Dedifferentiated amniotic fluid mesenchymal stem cell (primary cell): ENCODE results near the gene TAS2R1.

Source experiments
- DNase-seq: peaks from one replicate; pipeline ENCODE4 v3.0.0-alpha.2; 2016; ENCODE audit errors: extremely low spot score

Gene TAS2R1, protein sequence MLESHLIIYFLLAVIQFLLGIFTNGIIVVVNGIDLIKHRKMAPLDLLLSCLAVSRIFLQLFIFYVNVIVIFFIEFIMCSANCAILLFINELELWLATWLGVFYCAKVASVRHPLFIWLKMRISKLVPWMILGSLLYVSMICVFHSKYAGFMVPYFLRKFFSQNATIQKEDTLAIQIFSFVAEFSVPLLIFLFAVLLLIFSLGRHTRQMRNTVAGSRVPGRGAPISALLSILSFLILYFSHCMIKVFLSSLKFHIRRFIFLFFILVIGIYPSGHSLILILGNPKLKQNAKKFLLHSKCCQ

GRCh38 chr5:9630251-9630650, at the start of gene TAS2R1:
Gene TAS2R1, minus strand, starts transcription at chr5:9630351. Its CDS starts 319 bp downstream, at chr5:9630032.
- no peak for DNase-seq

GRCh38 chr5:9670371-9670770, 40.2 kb upstream of the TAS2R1 start:
- no peak for DNase-seq

DNA sequence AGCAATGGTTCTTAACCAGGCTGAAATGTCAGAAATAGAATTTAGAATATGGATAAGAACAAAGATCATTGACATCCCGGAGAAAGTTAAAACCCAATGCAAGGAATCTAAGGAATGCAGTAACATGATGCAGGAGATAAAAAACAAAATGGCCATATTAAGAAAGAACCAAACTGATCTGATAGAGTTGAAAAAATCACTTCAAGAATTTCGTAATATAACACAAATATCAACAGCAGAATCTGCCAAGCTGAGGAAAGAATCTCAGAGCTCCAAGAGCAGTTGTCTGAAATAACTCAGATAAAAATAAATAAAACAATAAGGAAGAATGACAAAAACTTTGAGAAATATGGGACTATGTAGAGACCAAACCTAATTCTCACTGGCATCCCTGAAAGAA, 37.8 kb upstream of the TAS2R1 start:
- no peak for DNase-seq

- DNase-seq = no peak
These were observed 33.7 kb upstream of the TAS2R1 start for GRCh38 chr5:9663891-9664290.

GRCh38 chr5:9661316-9662015, 31.3 kb upstream of the TAS2R1 start:
- DNase-seq = no peak

DNA sequence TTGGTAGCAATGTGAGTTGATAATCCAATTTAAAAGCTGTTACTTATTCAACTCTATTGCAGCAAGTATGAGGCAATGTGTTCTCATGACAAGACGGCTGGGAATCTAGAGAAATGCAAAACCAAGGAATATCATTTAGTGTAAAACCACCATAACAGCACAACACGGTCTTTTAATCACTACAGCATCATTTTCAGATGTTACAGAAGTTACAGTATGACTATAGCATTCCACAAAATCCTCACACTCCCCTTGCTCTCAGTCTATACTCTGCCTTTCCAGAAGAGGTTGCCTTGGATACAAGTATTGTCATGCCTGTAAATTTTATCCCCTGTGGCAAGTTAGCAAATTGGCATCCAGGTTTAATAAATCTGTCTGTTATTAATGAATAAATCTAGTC, 28.6 kb upstream of the TAS2R1 start:
- peak; percentile 20 for DNase-seq

GRCh38 chr5:9657819-9658218, 27.7 kb upstream of the TAS2R1 start:
- DNase-seq = no peak

GRCh38 chr5:9655641-9656040, 25.5 kb upstream of the TAS2R1 start:
- no peak for DNase-seq

- DNase-seq = peak; percentile 35
These were observed 24.7 kb upstream of the TAS2R1 start for GRCh38 chr5:9654886-9655285.

DNA sequence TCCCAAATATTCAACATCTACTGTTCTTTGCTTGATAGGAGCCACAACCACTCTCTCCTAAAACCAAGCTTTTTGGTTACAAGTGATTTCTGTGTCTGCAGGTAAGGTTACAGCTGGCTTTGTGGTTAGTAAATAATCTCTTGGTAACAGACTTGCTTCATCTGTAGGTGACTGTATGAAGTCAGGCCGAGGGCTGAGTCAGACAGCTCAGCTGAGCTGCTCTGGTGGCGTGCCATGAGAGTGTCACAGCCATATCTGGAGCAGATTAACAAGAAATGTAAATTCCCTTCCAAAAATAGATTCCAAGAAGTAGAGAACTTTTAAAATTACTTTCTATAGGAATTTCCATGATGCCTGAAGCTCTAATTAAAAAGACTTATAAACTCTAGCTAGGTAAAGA, 23.7 kb upstream of the TAS2R1 start:
- DNase-seq = peak; percentile 91

GRCh38 chr5:9653061-9653460, 22.9 kb upstream of the TAS2R1 start:
- DNase-seq = no peak

- no peak for DNase-seq
These were observed 22.1 kb upstream of the TAS2R1 start for GRCh38 chr5:9652295-9652694.

DNA sequence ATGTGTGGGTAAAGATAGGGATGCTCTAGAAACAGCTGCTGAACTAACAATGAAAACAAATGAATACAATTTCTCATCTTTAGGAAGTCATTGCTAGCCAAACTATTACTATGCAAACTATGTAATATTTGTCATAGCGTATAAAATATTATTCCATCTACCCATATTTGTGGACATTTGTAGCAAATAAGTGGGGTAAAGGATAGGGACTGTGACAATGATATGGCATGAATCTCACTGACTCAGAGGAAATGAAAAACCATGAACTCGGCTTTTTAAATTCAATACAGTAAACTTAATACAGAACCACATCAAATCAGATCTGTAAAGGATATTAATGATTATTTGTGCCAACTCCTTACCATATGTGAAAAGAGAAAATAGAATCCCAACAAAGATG, 16.7 kb upstream of the TAS2R1 start:
- no peak for DNase-seq

DNA sequence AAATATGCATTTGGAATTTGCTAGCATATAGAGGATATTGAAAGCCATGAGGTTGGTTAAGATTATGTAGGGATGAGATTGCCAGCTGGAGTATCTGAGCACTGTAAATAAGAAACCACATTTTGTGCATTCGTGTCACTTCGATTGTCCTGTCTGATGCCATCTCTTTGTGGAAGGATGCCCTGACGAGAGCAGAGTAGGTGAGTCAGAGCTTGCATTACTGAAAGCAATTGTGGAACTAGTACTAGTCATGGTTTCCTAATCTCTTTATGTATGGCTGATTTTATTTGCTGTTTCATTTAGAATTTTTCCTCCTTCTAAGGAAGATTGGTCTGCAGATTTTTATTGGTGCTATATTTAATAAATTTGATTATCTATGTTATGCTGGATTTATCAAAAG, 14.5 kb upstream of the TAS2R1 start:
- no peak for DNase-seq

DNA sequence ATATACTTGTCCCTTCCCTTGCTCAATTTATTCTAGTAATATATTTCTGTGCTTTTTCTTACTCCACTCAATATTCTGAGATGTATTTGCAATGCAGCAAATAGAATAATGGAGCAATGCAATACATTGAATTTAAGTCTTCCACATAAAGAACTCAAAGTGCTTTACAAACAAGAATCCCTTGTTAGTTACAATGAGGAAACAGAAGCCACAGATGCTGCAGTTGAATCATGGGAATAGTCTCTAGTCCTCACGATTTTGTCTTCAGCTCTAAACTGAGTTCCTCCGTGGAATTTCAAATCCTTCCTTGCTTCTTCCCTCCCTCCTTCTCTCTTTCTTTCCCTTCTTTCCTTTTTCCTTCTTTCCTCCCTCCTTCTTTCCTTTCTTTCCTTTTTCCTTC, 12.5 kb upstream of the TAS2R1 start:
- no peak for DNase-seq

DNA sequence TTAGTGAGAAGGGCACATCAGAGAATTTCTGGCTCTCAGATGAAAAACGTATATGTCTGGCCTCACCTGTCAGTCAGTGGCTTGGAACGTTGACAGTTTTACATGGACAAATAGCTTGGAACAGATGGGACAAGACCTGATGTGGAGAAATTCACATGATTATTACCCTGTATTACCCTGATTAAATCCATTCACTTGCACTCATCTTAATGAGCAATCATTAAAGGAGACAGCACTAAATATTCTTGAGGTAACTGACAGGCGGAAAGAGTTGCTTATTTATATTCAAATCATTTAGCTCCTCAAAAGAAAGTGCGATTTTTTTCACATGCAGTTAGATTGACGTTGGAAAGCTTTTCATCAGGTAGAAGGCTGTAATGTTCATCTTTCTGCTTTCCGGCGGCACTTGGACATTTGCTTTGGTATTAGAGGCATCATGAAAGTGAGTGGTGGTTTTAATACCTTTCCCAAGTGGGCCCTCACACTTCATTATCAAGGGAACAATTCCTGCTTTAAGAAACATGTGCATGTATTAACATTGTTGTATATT, 11.7 kb upstream of the TAS2R1 start:
- DNase-seq = no peak

- no peak for DNase-seq
These were observed 2.3 kb upstream of the TAS2R1 start for GRCh38 chr5:9632495-9632894.

DNA sequence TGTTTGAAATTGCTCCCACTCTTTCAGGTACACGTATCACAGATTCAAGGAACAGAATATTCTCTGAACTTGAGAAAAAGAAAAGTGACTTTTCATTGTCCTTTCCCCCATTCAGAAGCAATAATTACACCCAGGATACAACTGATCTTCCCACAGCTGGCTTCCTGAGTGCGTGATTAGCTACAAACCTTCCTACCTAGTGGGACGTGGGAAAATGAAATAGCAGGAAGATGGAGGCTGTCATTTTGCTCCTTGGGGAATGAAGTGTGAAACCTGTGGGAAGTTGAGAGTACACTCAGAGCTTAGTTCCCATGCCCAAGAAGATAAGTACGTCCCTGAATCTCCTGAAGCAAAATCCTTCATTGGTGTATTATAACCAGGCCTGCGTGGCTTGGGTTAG, 2.6 kb downstream of the TAS2R1 start:
- DNase-seq = no peak

DNA sequence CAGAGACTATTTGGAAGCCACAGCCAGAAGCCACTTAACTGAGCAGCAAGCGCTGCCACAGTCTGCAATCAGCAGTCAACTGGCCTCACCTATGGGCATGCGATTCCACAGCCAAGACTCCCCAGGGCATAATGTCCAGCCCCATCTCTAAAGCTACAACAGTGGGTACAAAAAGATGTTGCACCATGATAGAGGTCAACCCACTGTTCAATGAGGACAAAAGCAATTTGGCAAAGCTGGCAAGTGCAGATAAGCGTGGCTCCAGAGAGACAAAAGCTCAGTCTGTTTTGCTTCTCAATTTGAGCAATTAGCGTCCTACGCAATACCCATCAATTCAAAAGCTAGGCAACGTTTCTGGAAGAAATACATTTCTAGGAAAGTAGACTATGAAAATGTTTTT, 3.2 kb downstream of the TAS2R1 start:
- DNase-seq = no peak

DNA sequence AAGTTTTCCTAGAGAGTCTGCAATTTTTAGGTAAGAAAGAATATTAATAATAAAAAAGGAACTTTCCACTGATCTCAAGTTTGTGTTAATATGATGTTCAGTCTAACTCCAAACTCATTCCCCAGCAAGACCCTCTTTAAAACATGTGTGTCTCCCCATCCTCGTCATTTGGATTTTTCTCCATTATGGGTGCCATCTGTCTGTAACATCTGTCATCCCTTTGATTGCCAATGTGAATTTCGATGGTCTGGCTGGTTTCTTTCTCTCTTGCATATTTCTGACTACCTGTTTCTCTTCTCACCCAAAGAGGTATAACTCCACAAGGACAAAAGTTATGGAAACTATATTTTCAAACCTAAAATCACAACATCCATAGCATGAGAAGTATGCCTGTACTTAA, 4.4 kb downstream of the TAS2R1 start:
- DNase-seq = no peak

DNA sequence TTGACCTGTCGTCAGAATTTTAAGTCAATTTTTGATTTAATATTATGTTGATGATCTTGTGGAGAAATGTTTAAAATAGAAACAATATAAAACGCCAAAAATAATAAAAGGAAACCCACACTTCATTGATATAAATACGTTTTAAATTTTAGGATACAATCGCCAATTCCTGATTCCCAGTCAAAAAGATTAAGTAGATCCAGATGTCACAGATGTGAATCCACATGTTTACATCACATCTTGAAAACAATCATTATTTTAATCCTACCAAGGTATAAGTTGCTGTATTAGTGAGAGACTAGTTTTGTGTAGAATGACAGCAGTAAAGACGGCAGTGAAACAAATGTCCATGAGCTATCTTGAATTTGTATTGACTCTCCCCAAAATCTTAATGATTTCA, 4.9 kb downstream of the TAS2R1 start:
- no peak for DNase-seq

DNA sequence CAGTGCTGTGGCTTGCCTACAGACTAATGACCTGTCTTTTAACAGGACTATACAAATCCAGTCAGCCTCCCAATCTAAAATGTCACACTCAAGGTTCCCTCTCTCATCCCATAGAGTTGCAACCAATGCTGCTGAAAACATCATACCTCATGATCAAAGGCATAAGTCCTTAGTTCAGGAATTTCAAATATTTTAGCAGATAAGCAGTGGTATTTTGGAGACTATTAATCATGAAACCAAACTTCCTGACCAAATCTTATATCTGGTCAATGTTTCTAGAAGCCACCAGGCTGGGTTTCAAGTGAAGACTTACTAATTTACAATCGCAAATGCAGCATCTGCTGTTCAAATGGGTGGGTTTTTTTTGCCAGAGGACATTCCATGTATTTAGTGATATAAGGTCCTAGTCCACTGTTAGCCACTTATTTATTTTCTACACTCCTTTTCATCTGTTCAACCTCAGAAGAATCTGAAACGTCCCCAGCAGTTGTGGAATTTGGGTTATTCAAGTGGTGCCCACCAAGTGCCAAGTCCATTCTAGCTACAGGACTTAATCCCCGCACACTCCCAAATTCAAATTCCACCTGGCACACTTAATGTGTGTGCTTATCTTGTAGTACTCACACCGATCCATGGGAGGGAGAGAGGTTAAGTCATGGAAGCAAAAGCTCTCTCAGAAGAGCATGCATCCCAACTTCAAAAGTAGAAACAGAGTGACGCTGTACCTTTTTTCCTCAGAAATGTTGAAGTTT, 5.8 kb downstream of the TAS2R1 start:
- no peak for DNase-seq

DNA sequence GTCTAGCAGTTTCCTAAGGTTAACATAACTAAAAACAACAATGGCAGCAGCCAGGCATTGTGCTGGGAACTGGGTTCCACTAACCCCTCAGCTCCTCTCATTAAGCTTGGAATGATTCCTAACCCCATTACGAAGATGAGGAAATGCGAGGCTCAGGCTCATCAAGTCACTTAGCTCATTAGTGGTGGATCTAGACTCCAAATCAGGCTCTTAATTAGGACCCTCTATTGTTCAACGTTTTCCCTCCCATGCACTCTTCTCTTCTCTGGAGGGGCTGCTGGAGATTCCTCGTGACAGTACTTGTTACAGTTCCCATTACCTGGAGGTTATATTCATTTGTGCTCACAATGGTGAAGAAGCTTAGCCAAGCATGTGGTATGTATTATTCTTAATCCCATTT, 6.5 kb downstream of the TAS2R1 start:
- no peak for DNase-seq
